ENCODE measurements around the gene DMD.
A peak's percentile ranks its signal among the peaks of the same experiment; 100 is the strongest.

The DMD gene

GRCh38 chrX:31860686-31861085, 1350.7 kb downstream of the DMD start:
- Histone ChIP-seq H3K4me3 (ENCODE audit: low read length) (no peak overlapping the region), H2AFZ (ENCODE audit: low read depth, low read length) (no peak overlapping the region), H3K79me2 (ENCODE audit: low read length) (no peaks in the 10 kb centered on the region), H3K27me3 (ENCODE audit: low read depth, low read length) (no peaks in the 10 kb centered on the region), H3K4me1 (ENCODE audit: low read length) (no peaks in the 10 kb centered on the region), H3K27ac (ENCODE audit: low read length) (no peak overlapping the region), H3K9me3 (ENCODE audit: insufficient read depth, low read length) (no peaks in the 10 kb centered on the region), H3K9ac (ENCODE audit: low read length) (no peak overlapping the region), H4K20me1 (ENCODE audit: insufficient read depth, low read length) (no peaks in the 10 kb centered on the region), H3K36me3 (replicated peaks; ENCODE audit: low read depth, low read length) (no peaks in the 10 kb centered on the region), H3K4me2 (ENCODE audit: low read length) (no peak overlapping the region)
- TF ChIP-seq CTCF (IDR thresholded peaks at IDR 0.05; ENCODE audit: low read depth, low read length) (no peak), EZH2phosphoT487 (IDR thresholded peaks at IDR 0.05; ENCODE audit: low read depth) (no peak)

- peak overlapping the region; percentile 54; the same call in 1 of the 2 replicates for H2AFZ ChIP-seq (ENCODE audit: low read depth, low read length)
- H3K4me3 ChIP-seq (ENCODE audit: low read length), result no peak overlapping the region
- TF ChIP-seq EZH2phosphoT487 (IDR thresholded peaks at IDR 0.05; ENCODE audit: low read depth) (no peak), CTCF (IDR thresholded peaks at IDR 0.05; ENCODE audit: low read depth, low read length) (no peak)
These were observed 1352.4 kb downstream of the DMD start for GRCh38 chrX:31858915-31859314.

GRCh38 chrX:31854716-31855115, 1356.6 kb downstream of the DMD start:
- H3K4me3 ChIP-seq (ENCODE audit: low read length), result no peak overlapping the region
- H3K27me3 ChIP-seq (ENCODE audit: low read depth, low read length), result no peaks in the 10 kb centered on the region
- no peaks in the 10 kb centered on the region for H3K9me3 ChIP-seq (ENCODE audit: insufficient read depth, low read length)
- no peaks in the 10 kb centered on the region for H3K36me3 ChIP-seq (replicated peaks; ENCODE audit: low read depth, low read length)
- H3K9ac ChIP-seq (ENCODE audit: low read length), result no peak overlapping the region
- no peaks in the 10 kb centered on the region for H3K4me1 ChIP-seq (ENCODE audit: low read length)
- H3K79me2 ChIP-seq (ENCODE audit: low read length), result no peaks in the 10 kb centered on the region
- TF ChIP-seq CTCF (IDR thresholded peaks at IDR 0.05; ENCODE audit: low read depth, low read length), result no peak
- TF ChIP-seq EZH2phosphoT487 (IDR thresholded peaks at IDR 0.05; ENCODE audit: low read depth), result no peak
- no peak overlapping the region for H3K4me2 ChIP-seq (ENCODE audit: low read length)
- no peak overlapping the region for H3K27ac ChIP-seq (ENCODE audit: low read length)
- H4K20me1 ChIP-seq (ENCODE audit: insufficient read depth, low read length), result no peaks in the 10 kb centered on the region
- H2AFZ ChIP-seq (ENCODE audit: low read depth, low read length), result no peak overlapping the region

More at GRCh38 chrX:31858915-31859314, 1352.4 kb downstream of the DMD start:
- Histone ChIP-seq H3K4me2 (ENCODE audit: low read length) (no peak overlapping the region), H3K27me3 (ENCODE audit: low read depth, low read length) (no peaks in the 10 kb centered on the region), H3K9ac (ENCODE audit: low read length) (no peak overlapping the region), H3K27ac (ENCODE audit: low read length) (no peak overlapping the region), H4K20me1 (ENCODE audit: insufficient read depth, low read length) (no peaks in the 10 kb centered on the region), H3K4me1 (ENCODE audit: low read length) (no peaks in the 10 kb centered on the region), H3K36me3 (replicated peaks; ENCODE audit: low read depth, low read length) (no peaks in the 10 kb centered on the region), H3K79me2 (ENCODE audit: low read length) (no peaks in the 10 kb centered on the region), H3K9me3 (ENCODE audit: insufficient read depth, low read length) (no peaks in the 10 kb centered on the region)

GRCh38 chrX:31851761-31852160, 1359.6 kb downstream of the DMD start:
- Histone ChIP-seq H3K36me3 (replicated peaks; ENCODE audit: low read depth, low read length) (no peaks in the 10 kb centered on the region), H2AFZ (ENCODE audit: low read depth, low read length) (no peak overlapping the region), H3K9me3 (ENCODE audit: insufficient read depth, low read length) (no peaks in the 10 kb centered on the region), H3K4me1 (ENCODE audit: low read length) (no peaks in the 10 kb centered on the region), H3K27me3 (ENCODE audit: low read depth, low read length) (no peaks in the 10 kb centered on the region), H3K4me2 (ENCODE audit: low read length) (no peak overlapping the region), H3K4me3 (ENCODE audit: low read length) (no peak overlapping the region), H3K79me2 (ENCODE audit: low read length) (no peaks in the 10 kb centered on the region), H3K27ac (ENCODE audit: low read length) (no peak overlapping the region), H3K9ac (ENCODE audit: low read length) (no peak overlapping the region), H4K20me1 (ENCODE audit: insufficient read depth, low read length) (no peaks in the 10 kb centered on the region)
- TF ChIP-seq EZH2phosphoT487 (IDR thresholded peaks at IDR 0.05; ENCODE audit: low read depth) (no peak), CTCF (IDR thresholded peaks at IDR 0.05; ENCODE audit: low read depth, low read length) (no peak)

All from OCI-LY3 (cell line).